GM23338 (cell line): ENCODE results near the gene LCLAT1. TPM values are rescaled to one million over a fixed set of nuclear protein-coding genes. Genes with fewer than 3 reads are reported as not detected.

Experiments used
- ATAC-seq: fragments of 200-7000 bp; cut with Tn5 transposase; 3 replicates; pipeline ENCODE4 v1.9.1; 2020
- DNase-seq: peaks from one replicate; pipeline ENCODE4 v3.0.0-alpha.2; 2015; ENCODE audit warnings: low spot score
- H2AFZ ChIP-seq: fragments of 200-600 bp; sonication (generic); 2 replicates; pipeline ENCODE4 v1.8.0; 2016; ENCODE audit warnings: antibody characterized with exemption, mild to moderate bottlenecking, moderate library complexity
- H3F3A ChIP-seq: fragments of 200-600 bp; sonication (generic); replicated peaks from 2 replicates; pipeline ENCODE4 v1.8.0; 2017; ENCODE audit warnings: antibody characterized with exemption, mixed run types, low read depth
- H3K27ac ChIP-seq: fragments of 200-600 bp; sonication (generic); 2 replicates; pipeline ENCODE4 v1.6.1; 2016; ENCODE audit warnings: low read depth
- H3K27me3 ChIP-seq: fragments of 200-600 bp; sonication (generic); 2 replicates; pipeline ENCODE4 v1.8.0; 2016; ENCODE audit warnings: mild to moderate bottlenecking, mixed run types, moderate library complexity; ENCODE audit not compliant: insufficient read depth
- H3K36me3 ChIP-seq: fragments of 200-600 bp; sonication (generic); 2 replicates; pipeline ENCODE4 v1.8.0; 2016; ENCODE audit warnings: mild to moderate bottlenecking; ENCODE audit not compliant: insufficient read depth
- H3K4me1 ChIP-seq: fragments of 200-600 bp; sonication (generic); 2 replicates; pipeline ENCODE4 v1.8.0; 2016; ENCODE audit warnings: mild to moderate bottlenecking, moderate library complexity; ENCODE audit not compliant: insufficient read depth
- H3K4me2 ChIP-seq: fragments of 200-600 bp; sonication (generic); 2 replicates; pipeline ENCODE4 v1.7.1; 2017; ENCODE audit warnings: mixed run types
- H3K4me3 ChIP-seq: fragments of 200-600 bp; sonication (generic); 2 replicates; pipeline ENCODE4 v1.6.1; 2016; ENCODE audit warnings: mixed run types
- H3K79me2 ChIP-seq: fragments of 200-600 bp; sonication (generic); replicated peaks from 2 replicates; pipeline ENCODE4 v1.8.0; 2017; ENCODE audit warnings: mild to moderate bottlenecking; ENCODE audit not compliant: insufficient read depth
- H3K9me2 ChIP-seq: fragments of 200-600 bp; sonication (generic); 2 replicates; pipeline ENCODE4 v1.8.0; 2017; ENCODE audit not compliant: insufficient read depth
- H4K20me1 ChIP-seq: fragments of 200-600 bp; sonication (generic); replicated peaks from 2 replicates; pipeline ENCODE4 v1.8.0; 2017; ENCODE audit warnings: mild to moderate bottlenecking; ENCODE audit not compliant: insufficient read depth
- H3K27ac Mint-ChIP-seq: 2 replicates; pipeline ENCODE4 v1.8.0; 2020; ENCODE audit warnings: inconsistent platforms, mild to moderate bottlenecking, moderate library complexity, mixed read lengths
- H3K27me3 Mint-ChIP-seq: 3 replicates; pipeline ENCODE4 v1.8.0; 2022; ENCODE audit warnings: low read depth, mild to moderate bottlenecking, moderate library complexity, mixed read lengths, inconsistent platforms; ENCODE audit not compliant: insufficient read depth, poor library complexity
- H3K36me3 Mint-ChIP-seq: 3 replicates; pipeline ENCODE4 v1.8.0; 2021; ENCODE audit warnings: low read depth, mild to moderate bottlenecking, inconsistent platforms, moderate library complexity, mixed read lengths
- H3K4me1 Mint-ChIP-seq: 3 replicates; pipeline ENCODE4 v1.8.0; 2020; ENCODE audit warnings: mild to moderate bottlenecking, inconsistent platforms, mixed read lengths
- H3K4me3 Mint-ChIP-seq: 3 replicates; pipeline ENCODE4 v1.8.0; 2021; ENCODE audit warnings: moderate library complexity, mild to moderate bottlenecking, inconsistent platforms, mixed read lengths
- H3K9me3 Mint-ChIP-seq: 3 replicates; pipeline ENCODE4 v1.8.0; 2020; ENCODE audit warnings: moderate library complexity, mild to moderate bottlenecking, inconsistent platforms, mixed read lengths
- CREB1 ChIP-seq: fragments of 250-450 bp; sonication (Bioruptor Pico); IDR thresholded peaks from 2 replicates; pipeline ENCODE4 v1.5.0; 2020; ENCODE audit warnings: low read depth, mild to moderate bottlenecking, moderate library complexity
- EZH2 ChIP-seq: fragments of 200-600 bp; sonication (generic); IDR thresholded peaks from one replicate; pipeline ENCODE4 v1.8.0; 2017; ENCODE audit warnings: antibody characterized with exemption, mild to moderate bottlenecking, low read depth; ENCODE audit not compliant: unreplicated experiment
- JUNB ChIP-seq: IDR thresholded peaks from one replicate; pipeline ENCODE4 v1.6.1; 2016; ENCODE audit warnings: antibody characterized with exemption; ENCODE audit not compliant: unreplicated experiment
- NANOG ChIP-seq: IDR thresholded peaks from 2 replicates; pipeline ENCODE4 v1.6.1; 2016; ENCODE audit warnings: antibody characterized with exemption, borderline replicate concordance
- STAT1 ChIP-seq: IDR thresholded peaks from one replicate; pipeline ENCODE4 v1.6.1; 2016; ENCODE audit warnings: antibody characterized with exemption; ENCODE audit not compliant: unreplicated experiment
- ZNF114 ChIP-seq: fragments of 250-450 bp; sonication (Bioruptor Pico); IDR thresholded peaks from 2 replicates; pipeline ENCODE4 v1.5.0; 2020; ENCODE audit warnings: mild to moderate bottlenecking, moderate library complexity
- ZNF331 ChIP-seq: fragments of 250-450 bp; sonication (Bioruptor Pico); IDR thresholded peaks from 2 replicates; pipeline ENCODE4 v1.5.0; 2020; ENCODE audit warnings: low read depth, mild to moderate bottlenecking, moderate library complexity
- polyA plus RNA-seq: library from polyadenylated mRNA; unstranded; fragments of >200 nt; fragmentation: Nextera tagmentation; extraction: Ambion mirVana; gene quantifications from 2 replicates; pipeline ENCODE4 v1.2.1, GENCODE V29; 2016
- total RNA-seq: library from RNA; depleted of rRNA; stranded (reverse); fragments of >200 nt; shearing (Covaris generic); gene quantifications from 2 replicates; pipeline ENCODE4 v1.2.3, GENCODE V29; 2014
- TF ChIP-seq, protein P1 (sequence below): IDR thresholded peaks from 2 replicates; pipeline ENCODE4 v1.6.1; 2016; ENCODE audit warnings: antibody characterized with exemption
- TF ChIP-seq, protein P2 (sequence below): IDR thresholded peaks from one replicate; pipeline ENCODE4 v1.6.1; 2018; ENCODE audit warnings: antibody characterized with exemption; ENCODE audit not compliant: unreplicated experiment
- TF ChIP-seq, protein P3 (sequence below): fragments of 250-450 bp; sonication (Bioruptor Pico); IDR thresholded peaks from 2 replicates; pipeline ENCODE4 v1.5.0; 2020; ENCODE audit warnings: mild to moderate bottlenecking, moderate library complexity
- TF ChIP-seq, protein P4 (sequence below), 2 experiments: fragments of 200-600 bp in 1 of 2; sonication (generic) in 1 of 2; conservative IDR thresholded peaks; 2 replicates each; pipeline versions ENCODE4 v1.5.1 to v1.6.1; 2016 to 2017; ENCODE audit warnings: antibody characterized with exemption in 2 of 2, low read depth in 2 of 2, mild to moderate bottlenecking in 2 of 2, moderate library complexity in 1 of 2

The LCLAT1 gene
- total and polyA plus RNA-seq, 2 experiments from 2014 or later = 11.5 to 30.1 TPM

DNA sequence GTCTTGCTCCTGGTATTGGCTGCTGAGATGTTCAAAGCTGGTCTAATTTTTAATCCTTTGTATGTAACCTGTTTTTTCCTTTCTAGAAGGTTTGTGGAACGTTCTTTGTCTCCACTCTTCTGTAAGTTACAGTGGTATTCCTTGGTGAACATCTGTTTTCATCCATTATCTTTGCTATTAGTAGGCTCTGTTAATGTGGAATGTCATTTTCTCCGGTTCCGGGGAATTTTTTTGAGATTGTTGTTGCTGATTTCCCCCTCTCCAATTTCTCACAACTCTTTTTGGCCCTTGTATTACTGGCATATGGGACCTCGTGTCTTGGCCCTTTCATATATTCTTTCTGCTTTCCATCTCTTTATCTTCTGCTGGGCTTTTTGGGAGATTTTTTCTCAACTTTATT is 63.4 kb downstream of the LCLAT1 start (continued):
- TF ChIP-seq, protein P1, sequence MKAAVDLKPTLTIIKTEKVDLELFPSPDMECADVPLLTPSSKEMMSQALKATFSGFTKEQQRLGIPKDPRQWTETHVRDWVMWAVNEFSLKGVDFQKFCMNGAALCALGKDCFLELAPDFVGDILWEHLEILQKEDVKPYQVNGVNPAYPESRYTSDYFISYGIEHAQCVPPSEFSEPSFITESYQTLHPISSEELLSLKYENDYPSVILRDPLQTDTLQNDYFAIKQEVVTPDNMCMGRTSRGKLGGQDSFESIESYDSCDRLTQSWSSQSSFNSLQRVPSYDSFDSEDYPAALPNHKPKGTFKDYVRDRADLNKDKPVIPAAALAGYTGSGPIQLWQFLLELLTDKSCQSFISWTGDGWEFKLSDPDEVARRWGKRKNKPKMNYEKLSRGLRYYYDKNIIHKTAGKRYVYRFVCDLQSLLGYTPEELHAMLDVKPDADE = no peak
- TF ChIP-seq ZNF114 (CRISPR knock-in tag) = no peak
- no peak for TF ChIP-seq EZH2
- TF ChIP-seq JUNB = no peak
- TF ChIP-seq, protein P2, sequence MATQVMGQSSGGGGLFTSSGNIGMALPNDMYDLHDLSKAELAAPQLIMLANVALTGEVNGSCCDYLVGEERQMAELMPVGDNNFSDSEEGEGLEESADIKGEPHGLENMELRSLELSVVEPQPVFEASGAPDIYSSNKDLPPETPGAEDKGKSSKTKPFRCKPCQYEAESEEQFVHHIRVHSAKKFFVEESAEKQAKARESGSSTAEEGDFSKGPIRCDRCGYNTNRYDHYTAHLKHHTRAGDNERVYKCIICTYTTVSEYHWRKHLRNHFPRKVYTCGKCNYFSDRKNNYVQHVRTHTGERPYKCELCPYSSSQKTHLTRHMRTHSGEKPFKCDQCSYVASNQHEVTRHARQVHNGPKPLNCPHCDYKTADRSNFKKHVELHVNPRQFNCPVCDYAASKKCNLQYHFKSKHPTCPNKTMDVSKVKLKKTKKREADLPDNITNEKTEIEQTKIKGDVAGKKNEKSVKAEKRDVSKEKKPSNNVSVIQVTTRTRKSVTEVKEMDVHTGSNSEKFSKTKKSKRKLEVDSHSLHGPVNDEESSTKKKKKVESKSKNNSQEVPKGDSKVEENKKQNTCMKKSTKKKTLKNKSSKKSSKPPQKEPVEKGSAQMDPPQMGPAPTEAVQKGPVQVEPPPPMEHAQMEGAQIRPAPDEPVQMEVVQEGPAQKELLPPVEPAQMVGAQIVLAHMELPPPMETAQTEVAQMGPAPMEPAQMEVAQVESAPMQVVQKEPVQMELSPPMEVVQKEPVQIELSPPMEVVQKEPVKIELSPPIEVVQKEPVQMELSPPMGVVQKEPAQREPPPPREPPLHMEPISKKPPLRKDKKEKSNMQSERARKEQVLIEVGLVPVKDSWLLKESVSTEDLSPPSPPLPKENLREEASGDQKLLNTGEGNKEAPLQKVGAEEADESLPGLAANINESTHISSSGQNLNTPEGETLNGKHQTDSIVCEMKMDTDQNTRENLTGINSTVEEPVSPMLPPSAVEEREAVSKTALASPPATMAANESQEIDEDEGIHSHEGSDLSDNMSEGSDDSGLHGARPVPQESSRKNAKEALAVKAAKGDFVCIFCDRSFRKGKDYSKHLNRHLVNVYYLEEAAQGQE = no peak
- no peak for TF ChIP-seq NANOG
- no peak for TF ChIP-seq STAT1
- TF ChIP-seq CREB1 = no peak

DNA sequence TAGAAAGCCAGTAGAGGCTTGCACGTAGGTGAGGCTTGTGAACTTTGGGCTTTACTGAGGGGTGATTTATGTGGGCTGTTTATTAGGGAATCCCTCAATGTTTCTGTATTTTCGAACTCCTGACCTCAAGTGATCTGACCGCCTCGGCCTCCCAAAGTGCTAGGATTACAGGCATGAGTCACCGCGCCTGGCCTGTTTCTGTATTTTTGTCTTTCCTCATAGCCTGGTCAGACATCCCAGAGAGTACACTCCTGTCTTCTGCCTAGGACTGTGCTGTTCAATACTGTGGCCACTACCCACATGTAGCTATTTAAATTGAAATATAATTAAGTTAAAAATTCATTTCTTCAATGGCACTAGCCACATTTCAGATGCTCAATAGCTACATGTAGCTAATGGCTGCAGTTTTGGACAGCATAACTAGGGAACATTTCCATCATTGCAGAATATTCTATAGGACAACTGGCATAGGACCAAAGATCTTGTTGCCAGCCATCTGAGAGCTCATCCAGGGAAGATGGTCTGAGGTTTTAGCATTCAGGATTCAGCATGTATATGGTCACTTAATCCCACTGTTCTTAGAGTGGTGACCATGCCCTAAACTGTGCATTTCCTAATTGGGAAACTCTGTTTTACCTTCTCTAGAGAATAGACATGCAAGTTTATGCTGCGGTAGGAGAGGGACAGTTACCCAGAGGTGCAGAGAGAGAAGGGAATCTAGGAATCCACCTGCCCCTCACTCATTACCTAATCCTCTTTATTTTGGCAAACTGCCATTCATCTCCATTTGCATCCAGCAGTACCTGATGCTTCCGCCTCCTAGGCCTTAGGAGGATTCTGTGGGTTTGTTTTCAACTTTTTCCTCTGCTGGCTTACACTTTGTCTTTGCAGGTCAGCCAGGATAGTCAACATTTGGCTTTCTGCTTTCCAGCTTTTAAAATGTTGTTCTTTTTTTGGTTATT is 64.4 kb downstream of the LCLAT1 start:
- H3K36me3 ChIP-seq = no peaks in the 10 kb centered on the region
- H3K27ac Mint-ChIP-seq = no peak overlapping the region
- peaks cover 12% of the 10 kb centered on the region for H3K36me3 Mint-ChIP-seq
- peaks cover 39% of the 10 kb centered on the region for H3K4me1 ChIP-seq
- H3K4me1 Mint-ChIP-seq = peaks cover 40% of the 10 kb centered on the region
- H3K27me3 Mint-ChIP-seq = no peaks in the 10 kb centered on the region
- peaks cover 12% of the 10 kb centered on the region for H3K9me3 Mint-ChIP-seq
- peaks cover 81% of the 10 kb centered on the region for H3K79me2 ChIP-seq
- H4K20me1 ChIP-seq = no peaks in the 10 kb centered on the region
- no peaks in the 10 kb centered on the region for H3K9me2 ChIP-seq
- H3K4me3 Mint-ChIP-seq = no peak overlapping the region
- peak overlapping the region; percentile 18; the same call in 1 of the 2 replicates for H3K4me2 ChIP-seq
- H3K4me3 ChIP-seq = no peak overlapping the region
- peak; percentile 11 for DNase-seq
- no peak overlapping the region for H2AFZ ChIP-seq
- 0 out of 2 replicates have a peak overlapping the region, but pooled peaks have one; percentile 8 for H3K27ac ChIP-seq
- no peaks in the 10 kb centered on the region for H3F3A ChIP-seq
- ATAC-seq = peak; percentile 80
- no peaks in the 10 kb centered on the region for H3K27me3 ChIP-seq
- TF ChIP-seq ZNF331 (CRISPR knock-in tag) (no peak), STAT1 (no peak), ZNF114 (CRISPR knock-in tag) (no peak)
- TF ChIP-seq, protein P3, sequence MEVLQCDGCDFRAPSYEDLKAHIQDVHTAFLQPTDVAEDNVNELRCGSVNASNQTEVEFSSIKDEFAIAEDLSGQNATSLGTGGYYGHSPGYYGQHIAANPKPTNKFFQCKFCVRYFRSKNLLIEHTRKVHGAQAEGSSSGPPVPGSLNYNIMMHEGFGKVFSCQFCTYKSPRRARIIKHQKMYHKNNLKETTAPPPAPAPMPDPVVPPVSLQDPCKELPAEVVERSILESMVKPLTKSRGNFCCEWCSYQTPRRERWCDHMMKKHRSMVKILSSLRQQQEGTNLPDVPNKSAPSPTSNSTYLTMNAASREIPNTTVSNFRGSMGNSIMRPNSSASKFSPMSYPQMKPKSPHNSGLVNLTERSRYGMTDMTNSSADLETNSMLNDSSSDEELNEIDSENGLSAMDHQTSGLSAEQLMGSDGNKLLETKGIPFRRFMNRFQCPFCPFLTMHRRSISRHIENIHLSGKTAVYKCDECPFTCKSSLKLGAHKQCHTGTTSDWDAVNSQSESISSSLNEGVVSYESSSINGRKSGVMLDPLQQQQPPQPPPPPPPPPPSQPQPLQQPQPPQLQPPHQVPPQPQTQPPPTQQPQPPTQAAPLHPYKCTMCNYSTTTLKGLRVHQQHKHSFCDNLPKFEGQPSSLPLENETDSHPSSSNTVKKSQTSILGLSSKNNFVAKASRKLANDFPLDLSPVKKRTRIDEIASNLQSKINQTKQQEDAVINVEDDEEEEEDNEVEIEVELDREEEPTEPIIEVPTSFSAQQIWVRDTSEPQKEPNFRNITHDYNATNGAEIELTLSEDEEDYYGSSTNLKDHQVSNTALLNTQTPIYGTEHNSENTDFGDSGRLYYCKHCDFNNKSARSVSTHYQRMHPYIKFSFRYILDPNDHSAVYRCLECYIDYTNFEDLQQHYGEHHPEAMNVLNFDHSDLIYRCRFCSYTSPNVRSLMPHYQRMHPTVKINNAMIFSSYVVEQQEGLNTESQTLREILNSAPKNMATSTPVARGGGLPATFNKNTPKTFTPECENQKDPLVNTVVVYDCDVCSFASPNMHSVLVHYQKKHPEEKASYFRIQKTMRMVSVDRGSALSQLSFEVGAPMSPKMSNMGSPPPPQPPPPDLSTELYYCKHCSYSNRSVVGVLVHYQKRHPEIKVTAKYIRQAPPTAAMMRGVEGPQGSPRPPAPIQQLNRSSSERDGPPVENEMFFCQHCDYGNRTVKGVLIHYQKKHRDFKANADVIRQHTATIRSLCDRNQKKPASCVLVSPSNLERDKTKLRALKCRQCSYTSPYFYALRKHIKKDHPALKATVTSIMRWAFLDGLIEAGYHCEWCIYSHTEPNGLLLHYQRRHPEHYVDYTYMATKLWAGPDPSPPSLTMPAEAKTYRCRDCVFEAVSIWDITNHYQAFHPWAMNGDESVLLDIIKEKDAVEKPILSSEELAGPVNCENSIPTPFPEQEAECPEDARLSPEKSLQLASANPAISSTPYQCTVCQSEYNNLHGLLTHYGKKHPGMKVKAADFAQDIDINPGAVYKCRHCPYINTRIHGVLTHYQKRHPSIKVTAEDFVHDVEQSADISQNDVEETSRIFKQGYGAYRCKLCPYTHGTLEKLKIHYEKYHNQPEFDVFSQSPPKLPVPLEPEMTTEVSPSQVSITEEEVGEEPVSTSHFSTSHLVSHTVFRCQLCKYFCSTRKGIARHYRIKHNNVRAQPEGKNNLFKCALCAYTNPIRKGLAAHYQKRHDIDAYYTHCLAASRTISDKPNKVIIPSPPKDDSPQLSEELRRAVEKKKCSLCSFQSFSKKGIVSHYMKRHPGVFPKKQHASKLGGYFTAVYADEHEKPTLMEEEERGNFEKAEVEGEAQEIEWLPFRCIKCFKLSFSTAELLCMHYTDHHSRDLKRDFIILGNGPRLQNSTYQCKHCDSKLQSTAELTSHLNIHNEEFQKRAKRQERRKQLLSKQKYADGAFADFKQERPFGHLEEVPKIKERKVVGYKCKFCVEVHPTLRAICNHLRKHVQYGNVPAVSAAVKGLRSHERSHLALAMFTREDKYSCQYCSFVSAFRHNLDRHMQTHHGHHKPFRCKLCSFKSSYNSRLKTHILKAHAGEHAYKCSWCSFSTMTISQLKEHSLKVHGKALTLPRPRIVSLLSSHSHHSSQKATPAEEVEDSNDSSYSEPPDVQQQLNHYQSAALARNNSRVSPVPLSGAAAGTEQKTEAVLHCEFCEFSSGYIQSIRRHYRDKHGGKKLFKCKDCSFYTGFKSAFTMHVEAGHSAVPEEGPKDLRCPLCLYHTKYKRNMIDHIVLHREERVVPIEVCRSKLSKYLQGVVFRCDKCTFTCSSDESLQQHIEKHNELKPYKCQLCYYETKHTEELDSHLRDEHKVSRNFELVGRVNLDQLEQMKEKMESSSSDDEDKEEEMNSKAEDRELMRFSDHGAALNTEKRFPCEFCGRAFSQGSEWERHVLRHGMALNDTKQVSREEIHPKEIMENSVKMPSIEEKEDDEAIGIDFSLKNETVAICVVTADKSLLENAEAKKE (CRISPR knock-in tag) = no peak
- TF ChIP-seq, protein P4, sequence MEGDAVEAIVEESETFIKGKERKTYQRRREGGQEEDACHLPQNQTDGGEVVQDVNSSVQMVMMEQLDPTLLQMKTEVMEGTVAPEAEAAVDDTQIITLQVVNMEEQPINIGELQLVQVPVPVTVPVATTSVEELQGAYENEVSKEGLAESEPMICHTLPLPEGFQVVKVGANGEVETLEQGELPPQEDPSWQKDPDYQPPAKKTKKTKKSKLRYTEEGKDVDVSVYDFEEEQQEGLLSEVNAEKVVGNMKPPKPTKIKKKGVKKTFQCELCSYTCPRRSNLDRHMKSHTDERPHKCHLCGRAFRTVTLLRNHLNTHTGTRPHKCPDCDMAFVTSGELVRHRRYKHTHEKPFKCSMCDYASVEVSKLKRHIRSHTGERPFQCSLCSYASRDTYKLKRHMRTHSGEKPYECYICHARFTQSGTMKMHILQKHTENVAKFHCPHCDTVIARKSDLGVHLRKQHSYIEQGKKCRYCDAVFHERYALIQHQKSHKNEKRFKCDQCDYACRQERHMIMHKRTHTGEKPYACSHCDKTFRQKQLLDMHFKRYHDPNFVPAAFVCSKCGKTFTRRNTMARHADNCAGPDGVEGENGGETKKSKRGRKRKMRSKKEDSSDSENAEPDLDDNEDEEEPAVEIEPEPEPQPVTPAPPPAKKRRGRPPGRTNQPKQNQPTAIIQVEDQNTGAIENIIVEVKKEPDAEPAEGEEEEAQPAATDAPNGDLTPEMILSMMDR (conservative IDR thresholded peaks at IDR 0.05; ENCODE audit: low read depth in 2 of 2) = no peak
